OCI-LY1 (cell line): ENCODE results near the gene C5orf24.
"Not testable (repeated sequence)": the region's sequence is repeated elsewhere in the genome, so short reads cannot be mapped to it uniquely, and the experiment has no call there.

Experiments
- H2AFZ ChIP-seq: fragments of 200-600 bp; sonication (generic), shearing (Covaris generic); 2 replicates; pipeline ENCODE4 v1.6.0; 2014; ENCODE audit warnings: antibody characterized with exemption, mild to moderate bottlenecking, low read length
- H3F3A ChIP-seq: fragments of 200-600 bp; sonication (generic), shearing (Covaris generic); 2 replicates; pipeline ENCODE4 v1.6.0; 2014; ENCODE audit warnings: mild to moderate bottlenecking, antibody characterized with exemption, low read length, moderate library complexity; ENCODE audit not compliant: insufficient read depth
- H3K27ac ChIP-seq: fragments of 200-600 bp; sonication (generic); 2 replicates; pipeline ENCODE4 v1.5.1; 2014; ENCODE audit warnings: low read length, mixed run types, mild to moderate bottlenecking, low read depth; ENCODE audit not compliant: poor library complexity, severe bottlenecking
- H3K27me3 ChIP-seq: fragments of 200-600 bp; sonication (generic); 2 replicates; pipeline ENCODE4 v1.6.0; 2014; ENCODE audit warnings: antibody characterized with exemption, mild to moderate bottlenecking, low read length, moderate library complexity; ENCODE audit not compliant: insufficient read depth
- H3K36me3 ChIP-seq: fragments of 200-600 bp; sonication (generic); 2 replicates; pipeline ENCODE4 v1.6.1; 2014; ENCODE audit warnings: mild to moderate bottlenecking, antibody characterized with exemption, low read length, moderate library complexity, mixed read lengths; ENCODE audit not compliant: insufficient read depth
- H3K4me1 ChIP-seq: fragments of 200-600 bp; sonication (generic); 2 replicates; pipeline ENCODE4 v1.5.1; 2014; ENCODE audit warnings: mild to moderate bottlenecking, low read length, moderate library complexity; ENCODE audit not compliant: insufficient read depth, severe bottlenecking
- H3K4me2 ChIP-seq: fragments of 200-600 bp; sonication (generic), shearing (Covaris generic); 2 replicates; pipeline ENCODE4 v1.6.1; 2014; ENCODE audit warnings: low read length
- H3K4me3 ChIP-seq: fragments of 200-600 bp; sonication (generic); 2 replicates; pipeline ENCODE4 v1.5.1; 2014; ENCODE audit warnings: low read length, low read depth, mild to moderate bottlenecking, mixed read lengths; ENCODE audit not compliant: poor library complexity, severe bottlenecking
- H3K79me2 ChIP-seq: fragments of 200-600 bp; shearing (Covaris generic); 2 replicates; pipeline ENCODE4 v1.6.1; 2016; ENCODE audit warnings: mixed run types, low read length, mixed read lengths; ENCODE audit not compliant: insufficient read depth
- H3K9ac ChIP-seq: fragments of 200-600 bp; sonication (generic), shearing (Covaris generic); 2 replicates; pipeline ENCODE4 v1.6.1; 2014; ENCODE audit warnings: mild to moderate bottlenecking, low read length, mixed read lengths
- H3K9me2 ChIP-seq: fragments of 200-600 bp; sonication (generic), shearing (Covaris generic); 2 replicates; pipeline ENCODE4 v1.6.1; 2014; ENCODE audit warnings: low read depth, mild to moderate bottlenecking, low read length, mixed read lengths
- H3K9me3 ChIP-seq: fragments of 200-600 bp; shearing (Covaris generic); 2 replicates; pipeline ENCODE4 v1.6.1; 2014; ENCODE audit warnings: low read length, mixed read lengths
- H4K20me1 ChIP-seq: fragments of 200-600 bp; sonication (generic), shearing (Covaris generic); 2 replicates; pipeline ENCODE4 v1.6.0; 2016; ENCODE audit warnings: mild to moderate bottlenecking, low read length; ENCODE audit not compliant: insufficient read depth
- CTCF ChIP-seq: fragments of 200-600 bp; sonication (generic), shearing (Covaris generic); IDR thresholded peaks from 2 replicates; pipeline ENCODE4 v1.5.1; 2017; ENCODE audit warnings: mild to moderate bottlenecking, antibody characterized with exemption, low read length, moderate library complexity, mixed read lengths
- EZH2 ChIP-seq: fragments of 200-600 bp; sonication (generic), shearing (Covaris generic); IDR thresholded peaks from 2 replicates; pipeline ENCODE4 v1.8.0; 2017; ENCODE audit warnings: borderline replicate concordance, mixed run types, mild to moderate bottlenecking, antibody characterized with exemption, low read length, moderate library complexity, mixed read lengths

The C5orf24 gene

GRCh38 chr5:134851307-134851923 is 5.6 kb downstream of the C5orf24 start:
- H3K79me2 ChIP-seq: peaks cover 32% of the 10 kb centered on the region
- H2AFZ ChIP-seq: no peak overlapping the region
- TF ChIP-seq CTCF: peak; percentile 64
- no peak for TF ChIP-seq EZH2
- H3K27me3 ChIP-seq: no peaks in the 10 kb centered on the region
- no peaks in the 10 kb centered on the region for H3K9me2 ChIP-seq
- H3K9ac ChIP-seq: no peak overlapping the region
- H4K20me1 ChIP-seq: no peaks in the 10 kb centered on the region
- no peaks in the 10 kb centered on the region; the same call in 1 of the 2 replicates for H3F3A ChIP-seq
- H3K4me3 ChIP-seq: no peak overlapping the region
- peaks cover 13% of the 10 kb centered on the region for H3K4me1 ChIP-seq
- no peak overlapping the region for H3K27ac ChIP-seq
- H3K36me3 ChIP-seq: peaks cover 58% of the 10 kb centered on the region
- H3K4me2 ChIP-seq: no peak overlapping the region
- no peaks in the 10 kb centered on the region for H3K9me3 ChIP-seq

GRCh38 chr5:134856465-134856864 is 10.7 kb downstream of the C5orf24 start:
- H3K9ac ChIP-seq, H3K4me3 ChIP-seq, H3K9me3 ChIP-seq, H3K4me1 ChIP-seq, H4K20me1 ChIP-seq, H3K4me2 ChIP-seq, H3K9me2 ChIP-seq, H3K27ac ChIP-seq, H3F3A ChIP-seq, H2AFZ ChIP-seq, H3K27me3 ChIP-seq: not testable (repeated sequence)
- Histone ChIP-seq H3K79me2 (peaks cover 10% of the 10 kb centered on the region), H3K36me3 (peaks cover 70% of the 10 kb centered on the region)

- no peak overlapping the region for H3K4me2 ChIP-seq
- TF ChIP-seq EZH2: no peak
- TF ChIP-seq CTCF: no peak
- no peaks in the 10 kb centered on the region for H4K20me1 ChIP-seq
Measured at GRCh38 chr5:134857401-134857800, 11.6 kb downstream of the C5orf24 start.

GRCh38 chr5:134864707-134865106 is 18.9 kb downstream of the C5orf24 start:
- Histone ChIP-seq H3K4me3 (no peak overlapping the region), H3K27me3 (no peaks in the 10 kb centered on the region), H4K20me1 (no peaks in the 10 kb centered on the region), H3K9me2 (no peaks in the 10 kb centered on the region), H3K79me2 (no peaks in the 10 kb centered on the region), H3F3A (0 out of 2 replicates have a peak, but pooled peaks cover 5% of the 10 kb centered on the region), H3K4me2 (no peak overlapping the region), H3K9me3 (no peaks in the 10 kb centered on the region), H2AFZ (no peak overlapping the region), H3K4me1 (peaks cover 11% of the 10 kb centered on the region), H3K9ac (no peak overlapping the region), H3K27ac (peak overlapping the region; percentile 55), H3K36me3 (peaks cover 4% of the 10 kb centered on the region)
- TF ChIP-seq CTCF (no peak), EZH2 (no peak)

More at GRCh38 chr5:134857401-134857800, 11.6 kb downstream of the C5orf24 start:
- no peaks in the 10 kb centered on the region for H3K9me2 ChIP-seq
- peaks cover 2% of the 10 kb centered on the region; the same call in 1 of the 2 replicates for H3K79me2 ChIP-seq
- no peak overlapping the region for H2AFZ ChIP-seq
- no peak overlapping the region for H3K4me3 ChIP-seq
- H3K36me3 ChIP-seq: peaks cover 62% of the 10 kb centered on the region
- H3K9me3 ChIP-seq: no peaks in the 10 kb centered on the region
- no peak overlapping the region for H3K9ac ChIP-seq
- H3K4me1 ChIP-seq: no peaks in the 10 kb centered on the region
- no peaks in the 10 kb centered on the region; the same call in 1 of the 2 replicates for H3F3A ChIP-seq
- H3K27me3 ChIP-seq: no peaks in the 10 kb centered on the region
- no peak overlapping the region for H3K27ac ChIP-seq
